Muscle layer of colon (tissue), 2 donors: ENCODE results near the gene RNF40.
A peak's percentile ranks its signal among the peaks of the same experiment; 100 is the strongest.
"Not testable (repeated sequence)": the region's sequence is repeated elsewhere in the genome, so short reads cannot be mapped to it uniquely, and the experiment has no call there.

Experiments used
- H3K27ac ChIP-seq: one replicate; pipeline ENCODE4 v1.7.0; 2013; ENCODE audit warnings: low read depth, mild to moderate bottlenecking, low read length, moderate library complexity
- H3K27me3 ChIP-seq, 2 donors: one replicate each; pipeline ENCODE4 v1.7.0; 2013; ENCODE audit warnings: low read length in 2 of 2, mild to moderate bottlenecking in 2 of 2; ENCODE audit not compliant: insufficient read depth in 2 of 2, control insufficient read depth in 1 of 2
- H3K36me3 ChIP-seq: one replicate; pipeline ENCODE4 v1.7.0; 2013; ENCODE audit warnings: mild to moderate bottlenecking, low read length; ENCODE audit not compliant: insufficient read depth
- H3K4me1 ChIP-seq: one replicate; pipeline ENCODE4 v1.7.0; 2013; ENCODE audit warnings: mild to moderate bottlenecking, low read length; ENCODE audit not compliant: insufficient read depth
- H3K4me3 ChIP-seq, 2 donors: one replicate each; pipeline ENCODE4 v1.7.0; 2013; ENCODE audit warnings: low read length in 2 of 2, low read depth in 1 of 2, mild to moderate bottlenecking in 1 of 2, moderate library complexity in 1 of 2
- H3K9ac ChIP-seq: one replicate; pipeline ENCODE4 v1.7.0; 2013; ENCODE audit warnings: low read length
- H3K9me3 ChIP-seq: one replicate; pipeline ENCODE4 v1.7.0; 2013; ENCODE audit warnings: mild to moderate bottlenecking, low read length
- donor health status: abdominal sarcoma.
- donor health status: Adenocarcinoma of cecum.

RNF40 gene

GRCh38 chr16:30787613-30788378, 25.7 kb downstream of the RNF40 start:
- no peaks in the 10 kb centered on the region for H3K27me3 ChIP-seq
- H3K9ac ChIP-seq: peak overlapping the region; percentile 68
- H3K4me1 ChIP-seq: peaks cover 18% of the 10 kb centered on the region
- H3K4me3 ChIP-seq: peak overlapping the region; percentile 85 to 92
- H3K27ac ChIP-seq: peak overlapping the region; percentile 93
- peaks cover 7% of the 10 kb centered on the region for H3K36me3 ChIP-seq
- no peaks in the 10 kb centered on the region for H3K9me3 ChIP-seq

- Histone ChIP-seq H3K9ac (no peak overlapping the region), H3K4me1 (no peaks in the 10 kb centered on the region), H3K4me3 (no peak overlapping the region), H3K27me3 (no peaks in the 10 kb centered on the region), H3K9me3 (no peaks in the 10 kb centered on the region), H3K27ac (no peak overlapping the region), H3K36me3 (no peaks in the 10 kb centered on the region)
These were observed 31.5 kb downstream of the RNF40 start for GRCh38 chr16:30793508-30794069.

GRCh38 chr16:30794634-30795033, 32.5 kb downstream of the RNF40 start:
- Histone ChIP-seq H3K4me1 (no peaks in the 10 kb centered on the region), H3K4me3 (no peak overlapping the region), H3K27me3 (no peaks in the 10 kb centered on the region), H3K27ac (no peak overlapping the region), H3K9ac (no peak overlapping the region), H3K36me3 (no peaks in the 10 kb centered on the region), H3K9me3 (no peaks in the 10 kb centered on the region)

- H3K27me3 ChIP-seq: no peaks in the 10 kb centered on the region
- H3K4me3 ChIP-seq: no peak overlapping the region
- no peaks in the 10 kb centered on the region for H3K9me3 ChIP-seq
- H3K9ac ChIP-seq: no peak overlapping the region
- no peaks in the 10 kb centered on the region for H3K36me3 ChIP-seq
- H3K27ac ChIP-seq: no peak overlapping the region
- H3K4me1 ChIP-seq: no peaks in the 10 kb centered on the region
These were observed 35.7 kb downstream of the RNF40 start for GRCh38 chr16:30797670-30798309.

- H3K9me3 ChIP-seq: no peaks in the 10 kb centered on the region
- H3K27ac ChIP-seq: no peak overlapping the region
- no peak overlapping the region for H3K9ac ChIP-seq
- no peaks in the 10 kb centered on the region for H3K36me3 ChIP-seq
- no peak overlapping the region for H3K4me3 ChIP-seq
- peaks cover 10% of the 10 kb centered on the region for H3K4me1 ChIP-seq
- H3K27me3 ChIP-seq: no peaks in the 10 kb centered on the region
These were observed 40.8 kb downstream of the RNF40 start for GRCh38 chr16:30802936-30803335.

- H3K9ac ChIP-seq: peak overlapping the region; percentile 59
- H3K27ac ChIP-seq: peak overlapping the region; percentile 95
- H3K4me3 ChIP-seq: peak overlapping the region; percentile 82 to 88
- no peaks in the 10 kb centered on the region for H3K9me3 ChIP-seq
- peaks cover 10% of the 10 kb centered on the region for H3K4me1 ChIP-seq
- no peaks in the 10 kb centered on the region for H3K36me3 ChIP-seq
- H3K27me3 ChIP-seq: no peaks in the 10 kb centered on the region
These were observed 42.9 kb downstream of the RNF40 start for GRCh38 chr16:30805056-30805369.

GRCh38 chr16:30805370-30806169, 43.4 kb downstream of the RNF40 start:
- Histone ChIP-seq H3K4me1 (peaks cover 10% of the 10 kb centered on the region), H3K27me3 (no peaks in the 10 kb centered on the region), H3K36me3 (no peaks in the 10 kb centered on the region), H3K4me3 (peak overlapping the region; percentile 82 to 88), H3K27ac (peak overlapping the region; percentile 95), H3K9me3 (no peaks in the 10 kb centered on the region), H3K9ac (peak overlapping the region; percentile 59)

GRCh38 chr16:30808146-30808545, 46.0 kb downstream of the RNF40 start:
- H3K4me1 ChIP-seq: peaks cover 10% of the 10 kb centered on the region
- no peaks in the 10 kb centered on the region for H3K36me3 ChIP-seq
- no peaks in the 10 kb centered on the region for H3K27me3 ChIP-seq
- H3K9me3 ChIP-seq: no peaks in the 10 kb centered on the region
- no peak overlapping the region for H3K4me3 ChIP-seq
- H3K27ac ChIP-seq: no peak overlapping the region
- H3K9ac ChIP-seq: no peak overlapping the region

GRCh38 chr16:30808890-30809426, 46.8 kb downstream of the RNF40 start:
- H3K4me1 ChIP-seq: peaks cover 15% of the 10 kb centered on the region
- not testable (repeated sequence) for H3K27me3 ChIP-seq, H3K9ac ChIP-seq, H3K4me3 ChIP-seq, H3K36me3 ChIP-seq, H3K9me3 ChIP-seq, H3K27ac ChIP-seq

GRCh38 chr16:30809675-30810074, 47.6 kb downstream of the RNF40 start:
- not testable (repeated sequence) for H3K4me3 ChIP-seq

GRCh38 chr16:30813821-30814189, 51.7 kb downstream of the RNF40 start:
- Histone ChIP-seq H3K4me3 (peak overlapping the region; percentile 39 to 50), H3K36me3 (no peaks in the 10 kb centered on the region), H3K4me1 (peaks cover 10% of the 10 kb centered on the region), H3K9me3 (no peaks in the 10 kb centered on the region), H3K9ac (peak overlapping the region; percentile 42), H3K27ac (peak overlapping the region; percentile 81), H3K27me3 (no peaks in the 10 kb centered on the region)

More at GRCh38 chr16:30809675-30810074, 47.6 kb downstream of the RNF40 start:
- not testable (repeated sequence) for H3K27ac ChIP-seq, H3K9ac ChIP-seq, H3K27me3 ChIP-seq, H3K36me3 ChIP-seq, H3K9me3 ChIP-seq
- H3K4me1 ChIP-seq: peaks cover 17% of the 10 kb centered on the region
